ENCODE measurements around the gene BTF3L4. TPM values are rescaled to one million over a fixed set of nuclear protein-coding genes. Genes with fewer than 3 reads are reported as not detected.
A peak's percentile ranks its signal among the peaks of the same experiment; 100 is the strongest.

The BTF3L4 gene
- total and polyA plus RNA-seq, 7 experiments from 2014 or later, result 30.4 to 69.1 (median 36.5) TPM

- no peak for DNase-seq
- no peak for ATAC-seq
- Histone ChIP-seq H3K27ac (ENCODE audit: low read depth, low read length) (no peak overlapping the region), H3K4me3 (ENCODE audit: low read length) (no peak overlapping the region), H3K4me1 (ENCODE audit: control insufficient read depth in 2 of 2, insufficient read depth in 2 of 2, low read length in 2 of 2) (no peaks in the 10 kb centered on the region), H3K27me3 (ENCODE audit: control insufficient read depth in 2 of 2, insufficient read depth in 2 of 2, low read length in 2 of 2) (no peaks in the 10 kb centered on the region), H3K36me3 (ENCODE audit: control insufficient read depth in 2 of 3, insufficient read depth in 3 of 3, low read length in 3 of 3) (no peaks in the 10 kb centered on the region), H3K9me3 (ENCODE audit: control insufficient read depth in 2 of 3, low read length in 3 of 3) (no peaks in the 10 kb centered on the region)
- intact Hi-C loops (cut with micrococcal nuclease), result no loop called here
- H3K36me3 Mint-ChIP-seq, result peaks cover 0 to 8% (median 0%) of the 10 kb centered on the region in 5 donors
- ChIA-PET CTCF (no interaction called here), POLR2A (no interaction called here)
- H3K9me3 Mint-ChIP-seq, result peaks cover 0 to 2% (median 0%) of the 10 kb centered on the region in 11 donors
- H3K27me3 Mint-ChIP-seq, result no peaks in the 10 kb centered on the region
- no peak overlapping the region for H3K27ac Mint-ChIP-seq
- H3K4me3 Mint-ChIP-seq, result no peak overlapping the region
- H3K4me1 Mint-ChIP-seq, result peaks cover 0 to 7% (median 0%) of the 10 kb centered on the region in 7 donors
These were observed 42.2 kb downstream of the BTF3L4 start for GRCh38 chr1:52098139-52098871.

GRCh38 chr1:52102336-52103013, 46.4 kb downstream of the BTF3L4 start:
- no peaks in the 10 kb centered on the region for H3K9me3 ChIP-seq (ENCODE audit: control insufficient read depth in 2 of 3, low read length in 3 of 3)
- H3K4me3 Mint-ChIP-seq, result peak overlapping the region in 1 of 10 donors; percentile 2
- peaks cover 0 to 7% (median 0%) of the 10 kb centered on the region in 7 donors for H3K4me1 Mint-ChIP-seq
- H3K36me3 ChIP-seq (ENCODE audit: control insufficient read depth in 2 of 3, insufficient read depth in 3 of 3, low read length in 3 of 3), result no peaks in the 10 kb centered on the region
- POLR2A ChIA-PET, result no interaction called here
- no peaks in the 10 kb centered on the region for H3K4me1 ChIP-seq (ENCODE audit: control insufficient read depth in 2 of 2, insufficient read depth in 2 of 2, low read length in 2 of 2)
- H3K4me3 ChIP-seq (ENCODE audit: low read length), result no peak overlapping the region
- H3K27me3 Mint-ChIP-seq, result no peaks in the 10 kb centered on the region
- ATAC-seq (no peak), DNase-seq (no peak)
- no peaks in the 10 kb centered on the region for H3K27me3 ChIP-seq (ENCODE audit: control insufficient read depth in 2 of 2, insufficient read depth in 2 of 2, low read length in 2 of 2)
- CTCF ChIA-PET, result no interaction called here
- no peaks in the 10 kb centered on the region for H3K9me3 Mint-ChIP-seq
- peaks cover 0 to 8% (median 0%) of the 10 kb centered on the region in 5 donors for H3K36me3 Mint-ChIP-seq
- H3K27ac Mint-ChIP-seq, result no peak overlapping the region
- intact Hi-C loops (cut with micrococcal nuclease), result no loop called here
- no peak overlapping the region for H3K27ac ChIP-seq (ENCODE audit: low read depth, low read length)

- H3K27ac ChIP-seq (ENCODE audit: low read depth, low read length), result no peak overlapping the region
- POLR2A ChIA-PET, result no interaction called here
- no peak overlapping the region for H3K4me3 ChIP-seq (ENCODE audit: low read length)
- no peak overlapping the region for H3K4me3 Mint-ChIP-seq
- H3K27ac Mint-ChIP-seq, result no peak overlapping the region
- ATAC-seq (no peak), DNase-seq (no peak)
- H3K9me3 Mint-ChIP-seq, result no peaks in the 10 kb centered on the region
- H3K4me1 ChIP-seq (ENCODE audit: control insufficient read depth in 2 of 2, insufficient read depth in 2 of 2, low read length in 2 of 2), result no peaks in the 10 kb centered on the region
- CTCF ChIA-PET, result no interaction called here
- H3K36me3 ChIP-seq (ENCODE audit: control insufficient read depth in 2 of 3, insufficient read depth in 3 of 3, low read length in 3 of 3), result no peaks in the 10 kb centered on the region
- no peaks in the 10 kb centered on the region for H3K9me3 ChIP-seq (ENCODE audit: control insufficient read depth in 2 of 3, low read length in 3 of 3)
- intact Hi-C loops (cut with micrococcal nuclease), result no loop called here
- no peaks in the 10 kb centered on the region for H3K4me1 Mint-ChIP-seq
- no peaks in the 10 kb centered on the region for H3K27me3 ChIP-seq (ENCODE audit: control insufficient read depth in 2 of 2, insufficient read depth in 2 of 2, low read length in 2 of 2)
- peaks cover 0 to 7% (median 0%) of the 10 kb centered on the region in 5 donors for H3K27me3 Mint-ChIP-seq
- no peaks in the 10 kb centered on the region for H3K36me3 Mint-ChIP-seq
These were observed 55.4 kb downstream of the BTF3L4 start for GRCh38 chr1:52111492-52111891.

GRCh38 chr1:52112489-52112888, 56.4 kb downstream of the BTF3L4 start:
- peaks cover 0 to 7% (median 0%) of the 10 kb centered on the region in 5 donors for H3K27me3 Mint-ChIP-seq
- H3K4me3 Mint-ChIP-seq, result no peak overlapping the region
- H3K9me3 Mint-ChIP-seq, result no peaks in the 10 kb centered on the region
- intact Hi-C loops (cut with micrococcal nuclease), result no loop called here
- POLR2A ChIA-PET, result no interaction called here
- no peak overlapping the region for H3K27ac ChIP-seq (ENCODE audit: low read depth, low read length)
- peaks cover 0 to 2% (median 0%) of the 10 kb centered on the region in 7 donors for H3K4me1 Mint-ChIP-seq
- no peaks in the 10 kb centered on the region for H3K27me3 ChIP-seq (ENCODE audit: control insufficient read depth in 2 of 2, insufficient read depth in 2 of 2, low read length in 2 of 2)
- H3K36me3 ChIP-seq (ENCODE audit: control insufficient read depth in 2 of 3, insufficient read depth in 3 of 3, low read length in 3 of 3), result no peaks in the 10 kb centered on the region
- no peaks in the 10 kb centered on the region for H3K4me1 ChIP-seq (ENCODE audit: control insufficient read depth in 2 of 2, insufficient read depth in 2 of 2, low read length in 2 of 2)
- no peak overlapping the region for H3K27ac Mint-ChIP-seq
- H3K4me3 ChIP-seq (ENCODE audit: low read length), result no peak overlapping the region
- no peaks in the 10 kb centered on the region for H3K9me3 ChIP-seq (ENCODE audit: control insufficient read depth in 2 of 3, low read length in 3 of 3)
- DNase-seq, result no peak
- no peak for ATAC-seq
- CTCF ChIA-PET, result interaction anchor here (0.6 kb wide), 1 partner anchor 228 kb away, joined by 6 read pairs; no protein-coding TSS in a partner anchor
- no peaks in the 10 kb centered on the region for H3K36me3 Mint-ChIP-seq

GRCh38 chr1:52119301-52120079, 63.4 kb downstream of the BTF3L4 start:
- H3K36me3 ChIP-seq (ENCODE audit: control insufficient read depth in 2 of 3, insufficient read depth in 3 of 3, low read length in 3 of 3), result no peaks in the 10 kb centered on the region
- no peaks in the 10 kb centered on the region for H3K36me3 Mint-ChIP-seq
- H3K9me3 ChIP-seq (ENCODE audit: control insufficient read depth in 2 of 3, low read length in 3 of 3), result no peaks in the 10 kb centered on the region
- no peak for DNase-seq
- no peak overlapping the region for H3K27ac ChIP-seq (ENCODE audit: low read depth, low read length)
- H3K27ac Mint-ChIP-seq, result no peak overlapping the region
- no peak overlapping the region for H3K4me3 ChIP-seq (ENCODE audit: low read length)
- peaks cover 0 to 13% (median 0%) of the 10 kb centered on the region in 5 donors for H3K27me3 Mint-ChIP-seq
- H3K4me3 Mint-ChIP-seq, result no peak overlapping the region
- no peaks in the 10 kb centered on the region for H3K27me3 ChIP-seq (ENCODE audit: control insufficient read depth in 2 of 2, insufficient read depth in 2 of 2, low read length in 2 of 2)
- peaks cover 0 to 4% (median 0%) of the 10 kb centered on the region in 7 donors for H3K4me1 Mint-ChIP-seq
- H3K9me3 Mint-ChIP-seq, result no peaks in the 10 kb centered on the region
- ChIA-PET CTCF (no interaction called here), POLR2A (no interaction called here)
- intact Hi-C loops (cut with micrococcal nuclease), result no loop called here
- H3K4me1 ChIP-seq (ENCODE audit: control insufficient read depth in 2 of 2, insufficient read depth in 2 of 2, low read length in 2 of 2), result no peaks in the 10 kb centered on the region
- ATAC-seq, result no peak

- intact Hi-C loops (cut with micrococcal nuclease), result no loop called here
- ATAC-seq (no peak), DNase-seq (no peak)
- H3K36me3 Mint-ChIP-seq, result no peaks in the 10 kb centered on the region
- H3K9me3 Mint-ChIP-seq, result peaks cover 0 to 2% (median 0%) of the 10 kb centered on the region in 11 donors
- ChIA-PET CTCF (no interaction called here), POLR2A (interaction anchor here (0.6 kb wide), 1 partner anchor 40 kb away, joined by 8 read pairs; no protein-coding TSS in a partner anchor)
- peaks cover 0 to 4% (median 0%) of the 10 kb centered on the region in 7 donors for H3K4me1 Mint-ChIP-seq
- peaks cover 0 to 25% (median 9%) of the 10 kb centered on the region in 5 donors for H3K27me3 Mint-ChIP-seq
- H3K27ac ChIP-seq (ENCODE audit: low read depth, low read length), result no peak overlapping the region
- H3K4me3 ChIP-seq (ENCODE audit: low read length), result no peak overlapping the region
- no peaks in the 10 kb centered on the region for H3K9me3 ChIP-seq (ENCODE audit: control insufficient read depth in 2 of 3, low read length in 3 of 3)
- no peak overlapping the region for H3K4me3 Mint-ChIP-seq
- H3K27ac Mint-ChIP-seq, result no peak overlapping the region
- no peaks in the 10 kb centered on the region for H3K27me3 ChIP-seq (ENCODE audit: control insufficient read depth in 2 of 2, insufficient read depth in 2 of 2, low read length in 2 of 2)
- H3K4me1 ChIP-seq (ENCODE audit: control insufficient read depth in 2 of 2, insufficient read depth in 2 of 2, low read length in 2 of 2), result no peaks in the 10 kb centered on the region
- no peaks in the 10 kb centered on the region for H3K36me3 ChIP-seq (ENCODE audit: control insufficient read depth in 2 of 3, insufficient read depth in 3 of 3, low read length in 3 of 3)
These were observed 66.3 kb downstream of the BTF3L4 start for GRCh38 chr1:52122384-52122783.
